Limb (tissue), 2 donors: ENCODE results near the gene COLQ.
"Not testable (repeated sequence)": the region's sequence is repeated elsewhere in the genome, so short reads cannot be mapped to it uniquely, and the experiment has no call there.

ENCODE experiments used
- DNase-seq, 2 donors: peaks; one replicate each; pipeline ENCODE4 v3.0.0-alpha.2; 2016; ENCODE audit errors: extremely low spot score in 2 of 2

The COLQ gene

DNA sequence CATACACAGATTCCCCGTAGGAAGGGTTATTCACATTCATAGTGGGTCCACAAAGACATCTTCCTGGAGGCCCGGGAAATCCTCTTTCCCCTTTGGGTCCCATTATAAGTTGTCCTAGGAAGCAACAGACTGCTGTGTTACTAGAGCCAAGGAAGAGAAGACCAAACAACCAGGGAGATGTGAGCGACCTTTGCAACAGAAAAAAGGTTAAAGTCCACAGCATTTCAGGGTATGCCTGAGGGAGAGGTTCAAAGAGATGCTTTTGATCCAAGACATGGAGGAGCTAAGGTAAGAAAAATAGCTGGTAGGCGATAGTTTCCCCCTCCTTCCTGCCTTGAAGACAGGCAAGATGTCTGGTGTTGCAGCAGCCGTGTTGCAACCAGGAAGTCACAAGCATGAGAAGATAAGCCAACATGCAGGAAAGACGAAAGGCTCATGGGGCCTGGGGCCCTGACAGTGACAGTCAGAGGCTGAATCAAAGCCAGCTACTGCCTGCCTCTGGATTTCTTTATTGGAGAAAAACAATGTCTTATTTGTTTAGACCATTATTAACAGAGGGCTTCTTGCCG is 63.2 kb downstream of the COLQ start:
- no peak for DNase-seq

GRCh38 chr3:15456915-15457314 is 64.6 kb downstream of the COLQ start:
- DNase-seq, result not testable (repeated sequence)

- no peak for DNase-seq
Measured at GRCh38 chr3:15456321-15456720, 65.2 kb downstream of the COLQ start.

- no peak for DNase-seq
Measured at GRCh38 chr3:15455756-15456155, 65.8 kb downstream of the COLQ start.

- DNase-seq, result no peak
Measured at GRCh38 chr3:15454965-15455364, 66.5 kb downstream of the COLQ start.

DNA sequence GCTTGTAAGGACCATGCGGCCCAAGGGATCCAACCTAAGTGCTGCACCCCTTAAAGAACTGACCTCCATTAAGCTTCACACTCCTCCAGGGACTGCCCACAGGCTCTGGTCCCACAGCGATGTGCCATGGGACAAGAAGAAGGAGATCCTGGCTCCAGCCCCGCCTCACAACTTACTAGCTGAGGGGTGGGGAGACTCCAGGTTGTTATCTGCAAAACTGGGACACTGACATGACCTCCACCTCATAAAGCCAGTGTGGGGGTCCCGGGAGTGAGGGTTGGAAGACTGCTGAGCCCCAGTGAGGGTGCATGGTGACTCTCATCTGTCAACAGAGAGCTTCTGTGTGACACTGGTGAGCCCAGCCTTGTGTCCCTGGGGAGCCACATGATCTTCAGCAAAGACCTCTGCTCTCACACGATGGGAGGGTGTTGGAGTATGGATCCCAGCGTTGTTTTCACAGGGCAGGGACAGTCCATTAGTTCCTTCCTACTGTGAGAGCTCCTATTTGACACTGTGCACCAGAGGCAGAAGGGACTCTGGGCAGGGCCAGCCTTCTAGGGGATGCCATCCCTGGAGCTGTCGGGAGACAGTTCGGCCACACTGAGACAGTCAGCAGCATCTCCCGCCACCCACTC is 67.4 kb downstream of the COLQ start:
- no peak for DNase-seq

DNA sequence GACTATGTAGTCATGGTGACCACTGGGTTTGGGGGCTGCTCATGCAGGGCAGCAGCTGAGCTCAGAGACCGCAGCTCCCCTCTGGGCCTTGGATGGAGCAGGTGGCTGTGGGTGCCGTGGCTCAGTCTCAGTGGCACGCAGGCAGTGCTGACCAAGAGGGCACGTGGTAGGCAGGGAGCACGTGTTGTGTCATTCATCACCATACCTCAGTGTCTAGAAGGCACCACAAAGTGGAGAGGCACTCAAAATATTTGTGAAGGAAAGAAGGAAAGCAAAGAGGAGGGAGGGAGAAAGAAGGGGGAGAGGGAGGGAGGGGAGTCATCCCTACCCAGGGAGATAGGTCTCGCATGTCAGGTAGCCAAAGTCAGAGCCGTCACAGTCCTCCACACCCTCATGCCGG is 68.0 kb downstream of the COLQ start:
- no peak for DNase-seq

GRCh38 chr3:15452961-15453360 is 68.5 kb downstream of the COLQ start:
- no peak for DNase-seq

GRCh38 chr3:15452156-15452555 is 69.3 kb downstream of the COLQ start:
- no peak for DNase-seq

DNA sequence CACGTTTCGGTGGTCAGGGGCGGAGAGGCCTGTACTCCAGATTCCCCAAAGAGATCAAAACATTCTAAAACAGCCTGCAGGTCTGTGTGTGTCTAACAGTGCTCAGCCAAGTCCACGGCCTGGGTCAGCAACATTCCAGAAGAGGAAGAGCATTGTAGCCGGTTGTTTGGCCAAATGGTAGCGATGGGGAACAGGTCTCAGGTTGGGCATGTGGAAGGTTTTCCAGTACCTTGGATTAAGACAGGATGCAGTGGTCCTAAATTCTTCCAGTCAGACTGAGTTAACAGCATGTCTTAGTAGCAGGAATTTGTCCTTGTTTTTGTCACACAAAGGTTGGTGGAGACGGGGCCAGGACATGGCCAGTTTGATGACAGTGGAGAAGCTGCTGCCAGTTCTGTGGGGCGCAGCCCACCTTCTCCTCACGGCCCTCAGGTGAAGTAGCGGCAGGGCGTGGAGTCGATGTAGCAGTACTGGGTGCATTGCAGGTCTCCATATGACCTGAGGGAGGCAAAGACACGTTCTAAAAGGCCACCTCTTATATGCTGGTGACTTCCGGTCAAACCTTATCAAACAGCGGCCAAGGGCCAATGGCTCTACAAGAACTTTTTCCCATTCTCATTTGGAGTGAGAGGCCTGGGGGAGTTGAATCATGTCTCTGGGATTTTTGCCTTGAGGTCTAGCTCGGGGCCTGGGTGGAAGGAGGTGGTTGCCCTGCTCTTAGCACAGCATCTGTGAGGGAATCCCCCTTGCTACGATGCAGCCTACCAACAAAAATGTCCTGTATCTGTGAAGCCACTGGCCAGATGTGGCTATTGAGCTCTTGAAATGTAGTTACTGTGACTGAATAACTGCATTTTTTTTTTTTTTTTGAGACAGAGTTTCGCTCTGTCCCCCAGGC is 70.0 kb downstream of the COLQ start:
- DNase-seq, result no peak

DNA sequence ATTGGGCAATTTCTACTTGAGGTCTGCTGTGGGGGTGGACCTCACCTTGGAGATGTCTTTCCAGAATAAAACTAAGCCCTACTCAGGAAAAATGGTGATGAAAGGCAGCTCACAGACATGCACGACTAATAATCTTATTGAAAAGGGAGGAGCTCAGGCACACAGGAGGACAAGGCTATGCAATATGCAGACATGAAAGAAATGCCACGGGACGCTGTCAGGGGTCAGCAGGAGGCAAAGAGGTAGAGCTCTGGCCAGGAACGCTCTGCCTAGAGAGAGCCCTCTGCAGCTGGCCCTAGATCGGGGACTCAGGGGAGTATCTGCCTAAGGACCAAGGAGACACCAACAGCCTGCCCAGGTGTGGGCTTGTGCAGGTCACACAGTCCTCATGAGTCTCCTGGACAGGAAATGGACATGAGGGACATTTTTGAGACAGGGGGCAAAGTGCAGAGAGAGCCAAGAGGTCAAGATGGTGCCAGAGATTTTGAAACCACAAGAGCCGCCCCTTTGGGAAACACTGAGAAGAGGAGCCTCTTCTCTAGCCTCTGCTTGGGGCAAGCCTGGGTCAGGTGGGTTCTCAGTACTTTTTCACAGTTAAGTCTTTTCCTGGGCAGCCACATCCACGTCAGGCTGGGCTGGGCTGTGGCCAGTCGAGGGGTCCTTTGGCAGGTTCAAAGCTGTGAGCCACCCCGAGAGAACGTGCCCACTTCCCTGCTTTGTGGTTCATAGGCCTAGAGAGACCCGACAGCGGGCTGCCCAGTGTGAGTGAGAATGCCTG is 70.9 kb downstream of the COLQ start:
- no peak for DNase-seq

GRCh38 chr3:15449489-15450224 is 71.8 kb downstream of the COLQ start:
- no peak for DNase-seq

DNA sequence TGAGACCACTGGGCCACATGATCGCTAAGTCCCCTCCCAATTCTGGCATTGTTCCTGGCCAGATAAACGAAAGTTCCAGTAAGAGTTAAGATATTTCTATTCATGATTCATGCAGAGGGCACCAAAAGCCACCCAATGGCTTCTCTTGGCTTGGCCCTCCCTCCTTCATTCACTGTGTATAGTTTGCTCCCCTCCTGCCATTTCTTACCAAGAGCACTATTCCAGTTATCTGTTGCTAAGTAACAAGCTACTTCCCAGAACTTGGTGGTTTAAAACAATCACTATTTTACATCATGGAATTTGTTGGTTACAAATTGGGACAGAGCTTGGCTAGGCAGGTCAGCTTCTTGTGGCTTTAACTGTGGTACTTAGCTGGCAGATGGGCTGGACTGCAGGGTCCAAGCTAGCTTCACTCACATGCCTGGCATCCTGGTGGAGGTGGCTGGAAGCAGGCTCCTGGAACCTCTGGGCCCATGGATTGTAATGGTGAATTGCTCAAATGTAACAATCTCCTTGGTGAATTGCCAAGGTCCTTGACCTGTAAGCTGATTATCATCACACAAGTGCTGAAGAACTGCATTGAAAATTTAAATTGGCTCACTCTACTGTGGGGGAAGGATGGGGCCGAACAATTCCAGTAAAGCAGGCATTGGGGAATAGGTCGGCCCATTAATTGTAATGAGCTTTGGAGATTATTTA is 77.5 kb downstream of the COLQ start:
- no peak for DNase-seq

- no peak for DNase-seq
Measured at GRCh38 chr3:15440891-15441290, 80.6 kb downstream of the COLQ start.

DNA sequence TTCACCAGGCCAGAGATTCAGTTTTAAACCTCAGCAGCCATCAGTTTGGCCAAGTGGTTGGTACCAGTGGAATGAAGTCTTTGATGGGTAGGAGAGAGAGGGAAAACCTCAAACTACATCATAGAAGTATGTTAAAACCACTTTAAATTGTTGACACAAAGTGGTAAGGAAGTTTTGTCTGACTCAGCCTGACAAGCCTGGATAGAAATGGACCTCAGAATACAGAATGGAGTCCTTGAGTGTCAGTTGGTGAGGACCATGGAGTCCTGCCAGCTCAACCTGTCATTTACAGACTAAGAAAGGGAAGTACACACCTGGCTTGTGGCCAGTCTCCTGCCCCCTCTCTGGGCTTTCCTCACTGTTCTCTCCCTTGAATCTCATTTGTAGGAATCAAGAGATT is 82.0 kb downstream of the COLQ start:
- no peak for DNase-seq

DNA sequence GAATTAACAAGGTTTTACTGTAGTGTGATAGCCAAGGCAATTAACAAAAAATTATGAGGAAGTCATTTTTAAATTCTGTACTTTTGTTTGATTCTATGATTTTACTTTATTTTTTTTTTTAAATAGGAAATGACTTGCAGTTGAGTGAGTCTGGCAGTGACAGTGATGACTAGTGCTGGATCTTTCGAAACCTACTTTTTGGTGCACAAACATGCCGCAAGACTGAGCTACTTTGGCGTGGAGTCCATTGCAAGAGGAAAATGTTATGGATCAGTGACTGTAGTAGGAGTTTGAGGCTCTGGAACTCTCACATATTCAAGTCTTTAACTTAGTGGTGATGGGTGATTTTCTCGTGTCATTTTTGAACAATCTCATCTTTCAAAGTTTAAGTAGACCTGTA is 82.5 kb downstream of the COLQ start:
- DNase-seq, result no peak

GRCh38 chr3:15436246-15436645 is 85.3 kb downstream of the COLQ start:
- DNase-seq, result no peak

GRCh38 chr3:15434756-15435155 is 86.8 kb downstream of the COLQ start:
- DNase-seq, result no peak

GRCh38 chr3:15433531-15433930 is 88.0 kb downstream of the COLQ start:
- no peak for DNase-seq

GRCh38 chr3:15431256-15431837 is 90.2 kb downstream of the COLQ start:
- DNase-seq, result no peak
